HG03558 (cell line): ENCODE measurements around the gene DBF4B.

Experiments
- ATAC-seq: cut with Tn5 transposase; IDR thresholded peaks from one replicate; pipeline ENCODE4 v1.9.1; 2021; ENCODE audit warnings: moderate number of reproducible peaks; ENCODE audit not compliant: unreplicated experiment; ENCODE audit errors: extremely low read depth

Gene DBF4B

GRCh38 chr17:44793885-44794842 is 85.7 kb downstream of the DBF4B start:
- no peak for ATAC-seq

GRCh38 chr17:44794851-44795413 is 86.5 kb downstream of the DBF4B start:
- ATAC-seq, result no peak

- ATAC-seq, result no peak
Measured at GRCh38 chr17:44795421-44795820, 87.0 kb downstream of the DBF4B start.

- ATAC-seq, result no peak
Measured at GRCh38 chr17:44795928-44796327, 87.5 kb downstream of the DBF4B start.

GRCh38 chr17:44796731-44797130 is 88.3 kb downstream of the DBF4B start:
- ATAC-seq, result no peak

GRCh38 chr17:44797802-44798201 is 89.3 kb downstream of the DBF4B start:
- ATAC-seq, result no peak

GRCh38 chr17:44798356-44798755 is 89.9 kb downstream of the DBF4B start:
- ATAC-seq, result no peak
